Measurements from ENCODE around the gene TASOR. TPM values are rescaled to one million over a fixed set of nuclear protein-coding genes. Genes with fewer than 3 reads are reported as not detected.
"Not testable (repeated sequence)": the region's sequence is repeated elsewhere in the genome, so short reads cannot be mapped to it uniquely, and the experiment has no call there.

Gene TASOR, protein sequence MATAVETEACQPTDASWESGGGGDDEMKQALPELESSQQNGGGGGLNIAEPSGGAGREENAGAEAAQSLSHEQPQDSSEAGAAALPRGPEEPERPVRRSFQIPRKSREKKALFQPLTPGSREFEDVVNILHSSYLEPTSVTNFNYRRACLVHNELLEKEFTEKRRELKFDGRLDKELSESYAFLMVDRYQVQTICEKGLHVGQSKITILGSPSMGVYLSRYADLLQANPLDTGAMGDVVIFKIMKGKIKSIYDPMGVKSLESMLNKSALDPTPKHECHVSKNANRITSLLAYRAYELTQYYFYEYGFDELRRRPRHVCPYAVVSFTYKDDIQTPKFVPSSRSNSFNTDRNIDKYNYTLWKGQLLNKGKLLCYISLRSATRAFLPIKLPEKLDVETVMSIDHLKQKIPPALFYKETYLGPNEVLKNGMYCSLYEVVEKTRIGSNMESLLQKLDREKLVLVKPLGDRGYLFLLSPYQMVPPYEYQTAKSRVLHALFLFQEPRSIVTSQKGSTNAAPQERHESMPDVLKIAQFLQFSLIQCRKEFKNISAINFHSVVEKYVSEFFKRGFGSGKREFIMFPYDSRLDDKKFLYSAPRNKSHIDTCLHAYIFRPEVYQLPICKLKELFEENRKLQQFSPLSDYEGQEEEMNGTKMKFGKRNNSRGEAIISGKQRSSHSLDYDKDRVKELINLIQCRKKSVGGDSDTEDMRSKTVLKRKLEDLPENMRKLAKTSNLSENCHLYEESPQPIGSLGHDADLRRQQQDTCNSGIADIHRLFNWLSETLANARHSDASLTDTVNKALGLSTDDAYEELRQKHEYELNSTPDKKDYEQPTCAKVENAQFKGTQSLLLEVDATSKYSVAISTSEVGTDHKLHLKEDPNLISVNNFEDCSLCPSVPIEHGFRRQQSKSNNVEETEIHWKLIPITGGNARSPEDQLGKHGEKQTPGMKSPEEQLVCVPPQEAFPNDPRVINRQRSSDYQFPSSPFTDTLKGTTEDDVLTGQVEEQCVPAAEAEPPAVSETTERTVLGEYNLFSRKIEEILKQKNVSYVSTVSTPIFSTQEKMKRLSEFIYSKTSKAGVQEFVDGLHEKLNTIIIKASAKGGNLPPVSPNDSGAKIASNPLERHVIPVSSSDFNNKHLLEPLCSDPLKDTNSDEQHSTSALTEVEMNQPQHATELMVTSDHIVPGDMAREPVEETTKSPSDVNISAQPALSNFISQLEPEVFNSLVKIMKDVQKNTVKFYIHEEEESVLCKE (N-terminal part only)
- 10 to 100 TPM; 50.5 TPM for total RNA-seq

DNA sequence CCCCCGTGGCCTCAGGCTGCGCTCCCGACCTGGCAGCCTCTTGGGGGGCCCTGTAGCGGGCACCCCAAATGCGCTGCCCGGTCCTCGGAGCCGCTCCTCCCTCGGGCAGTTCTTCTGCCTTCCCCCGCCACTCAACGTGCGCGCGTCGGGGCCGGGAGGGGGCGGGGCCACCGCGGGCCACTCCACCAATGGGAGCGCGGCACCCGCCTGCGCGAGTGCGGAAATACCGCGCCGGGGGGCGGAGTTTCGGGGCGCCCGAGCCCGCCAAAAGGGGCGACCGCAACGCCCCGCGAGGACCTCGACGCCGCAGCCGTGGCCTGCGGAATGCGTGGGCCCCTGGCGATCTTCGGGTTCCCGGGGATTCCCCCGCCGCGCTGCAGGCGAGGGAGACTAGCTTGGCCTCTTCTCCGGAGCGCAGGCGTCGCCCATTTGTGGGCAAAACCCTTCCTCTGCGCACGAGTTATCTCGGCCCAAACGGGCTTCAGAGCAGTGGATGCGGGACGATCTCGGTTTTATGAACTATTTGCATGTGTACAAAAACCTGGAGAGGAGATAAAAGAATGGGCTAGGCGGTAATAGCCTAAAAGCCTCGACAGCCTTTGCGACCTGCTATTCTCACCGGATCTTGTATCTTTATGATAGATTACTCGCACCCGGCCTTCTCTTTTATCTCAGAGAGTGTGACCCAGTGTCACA, at the start of gene TASOR:
TASOR (minus strand) TSS at position 144 of the 696 bp plus-strand sequence. CDS start 259 bp downstream, outside the sequence.
- H3K4me3 Mint-ChIP-seq, result peak within 1 kb of the TSS; percentile 98
- H3K27me3 Mint-ChIP-seq, result no peaks in the 10 kb centered on the region
- H3K9me3 Mint-ChIP-seq, result peaks cover 1% of the 10 kb centered on the region
- H3K4me1 Mint-ChIP-seq, result peaks cover 41% of the 10 kb centered on the region
- peak within 1 kb of the TSS; percentile 96 for H3K27ac Mint-ChIP-seq
- DNase-seq, result peak; percentile 89
- peaks cover 48% of the 10 kb centered on the region for H3K36me3 Mint-ChIP-seq

DNA sequence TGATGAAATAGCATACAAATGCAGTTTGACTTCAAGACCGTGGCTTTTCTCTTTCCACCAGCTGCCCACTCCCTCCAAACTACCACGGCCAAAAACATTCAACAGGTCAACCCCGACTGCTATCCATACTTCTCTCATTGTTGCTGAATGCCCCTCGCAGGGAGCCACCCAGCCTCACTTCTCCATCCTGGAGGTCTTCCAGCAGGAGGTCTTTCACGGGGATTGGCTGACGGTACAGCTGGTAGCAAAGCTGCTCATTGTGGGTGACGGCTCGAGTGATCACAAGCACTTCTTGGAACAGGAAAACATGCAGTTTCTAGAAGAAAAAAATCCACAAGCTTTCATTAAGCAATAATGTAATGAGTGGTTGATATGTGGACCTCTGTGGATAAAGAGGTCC, 49.0 kb upstream of the TASOR start:
- H3K36me3 Mint-ChIP-seq, result peaks cover 77% of the 10 kb centered on the region
- peaks cover 51% of the 10 kb centered on the region for H3K4me1 Mint-ChIP-seq
- no peak overlapping the region for H3K4me3 Mint-ChIP-seq
- no peak for DNase-seq
- no peaks in the 10 kb centered on the region for H3K27me3 Mint-ChIP-seq
- H3K27ac Mint-ChIP-seq, result peak overlapping the region; percentile 80
- H3K9me3 Mint-ChIP-seq, result no peaks in the 10 kb centered on the region

DNA sequence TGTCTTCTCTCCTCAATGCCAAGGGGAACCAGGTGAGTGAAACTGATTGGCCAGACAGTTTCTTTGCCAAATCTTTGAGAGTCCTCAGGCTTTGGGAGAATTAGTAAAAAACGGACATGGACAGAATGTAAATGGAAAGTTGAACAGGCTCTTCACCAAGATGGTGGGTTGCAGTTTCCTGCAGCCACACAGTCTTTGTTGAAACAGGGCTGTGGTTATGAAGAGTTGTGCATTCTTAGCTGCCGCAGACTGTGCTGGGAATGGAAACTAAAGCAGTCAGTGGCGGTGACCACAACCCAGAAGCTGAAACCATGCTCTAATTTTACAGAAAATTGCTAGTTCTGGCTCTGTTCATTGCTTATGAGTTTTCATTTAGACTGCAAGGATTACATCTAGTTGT, 42.1 kb upstream of the TASOR start:
- peak overlapping the region; percentile 88 for H3K27ac Mint-ChIP-seq
- peak overlapping the region; percentile 44 for H3K4me3 Mint-ChIP-seq
- H3K36me3 Mint-ChIP-seq, result peaks cover 77% of the 10 kb centered on the region
- no peaks in the 10 kb centered on the region for H3K27me3 Mint-ChIP-seq
- H3K9me3 Mint-ChIP-seq, result no peaks in the 10 kb centered on the region
- peak; percentile 77 for DNase-seq
- peaks cover 53% of the 10 kb centered on the region for H3K4me1 Mint-ChIP-seq

DNA sequence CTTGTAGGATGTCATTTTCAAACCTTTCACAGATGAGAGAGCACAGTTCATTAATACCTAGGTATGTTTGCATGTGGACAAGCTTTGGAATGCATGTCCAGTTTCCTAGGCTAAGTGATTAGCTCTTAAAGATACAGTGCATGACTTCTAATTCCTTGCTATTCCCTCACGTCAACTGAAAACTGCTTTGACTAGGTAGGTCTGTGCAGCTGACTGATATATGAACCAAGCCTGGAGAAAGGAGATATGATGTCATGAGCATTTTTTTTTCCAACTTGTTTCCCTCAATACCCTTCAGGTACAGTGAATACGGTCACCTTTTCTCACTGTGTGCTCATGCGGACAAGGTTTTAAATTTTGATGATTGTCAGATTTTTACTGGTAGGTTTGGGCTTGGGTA, 41.6 kb upstream of the TASOR start:
- Mint-ChIP-seq H3K27me3 (no peaks in the 10 kb centered on the region), H3K4me1 (peaks cover 53% of the 10 kb centered on the region), H3K4me3 (peak overlapping the region; percentile 33), H3K9me3 (peaks cover 2% of the 10 kb centered on the region), H3K36me3 (peaks cover 78% of the 10 kb centered on the region), H3K27ac (peak overlapping the region; percentile 88)
- no peak for DNase-seq

DNA sequence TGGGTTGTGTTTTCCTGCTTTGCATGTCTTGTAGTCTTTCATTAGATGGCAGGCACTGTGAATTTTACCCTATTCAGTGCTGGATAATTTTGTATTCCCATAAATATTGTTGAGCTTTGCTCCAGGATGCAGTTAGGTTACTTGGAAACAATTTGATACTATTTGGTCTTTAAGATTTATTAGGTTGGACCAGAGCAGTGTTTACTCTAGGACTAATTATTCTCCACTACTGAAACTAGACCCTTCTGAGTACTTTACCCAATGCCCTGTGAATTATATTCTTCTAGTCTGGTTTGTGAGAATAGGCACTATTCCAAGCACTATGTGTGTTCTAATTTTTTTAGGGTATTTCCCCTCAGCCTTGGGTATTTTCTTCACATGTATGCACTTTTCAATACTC, 37.8 kb upstream of the TASOR start:
- Mint-ChIP-seq H3K4me1 (peaks cover 42% of the 10 kb centered on the region), H3K36me3 (peaks cover 46% of the 10 kb centered on the region), H3K27ac (no peak overlapping the region), H3K27me3 (no peaks in the 10 kb centered on the region), H3K9me3 (peaks cover 14% of the 10 kb centered on the region), H3K4me3 (no peak overlapping the region)
- DNase-seq, result no peak

DNA sequence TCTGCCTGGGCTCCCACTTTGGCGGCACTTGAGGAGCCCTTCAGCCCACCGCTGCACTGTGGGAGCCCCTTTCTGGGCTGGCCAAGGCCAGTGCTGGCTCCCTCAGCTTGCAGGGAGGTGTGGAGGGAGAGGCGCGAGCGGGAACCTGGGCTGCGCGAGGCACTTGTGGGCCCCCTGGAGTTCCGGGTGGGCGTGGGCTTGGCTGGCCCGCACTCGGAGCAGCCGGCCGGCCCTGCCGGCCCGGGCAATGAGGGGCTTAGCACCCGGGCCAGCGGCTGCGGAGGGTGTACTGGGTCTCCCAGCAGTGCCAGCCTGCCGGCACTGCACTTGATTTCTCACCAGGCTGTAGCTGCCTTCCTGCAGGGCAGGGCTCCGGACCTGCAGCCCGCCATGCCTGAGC, 35.7 kb upstream of the TASOR start:
- H3K27ac Mint-ChIP-seq, H3K4me3 Mint-ChIP-seq, DNase-seq, H3K27me3 Mint-ChIP-seq: not testable (repeated sequence)
- Mint-ChIP-seq H3K36me3 (peaks cover 29% of the 10 kb centered on the region), H3K9me3 (peaks cover 18% of the 10 kb centered on the region), H3K4me1 (peaks cover 27% of the 10 kb centered on the region)

DNA sequence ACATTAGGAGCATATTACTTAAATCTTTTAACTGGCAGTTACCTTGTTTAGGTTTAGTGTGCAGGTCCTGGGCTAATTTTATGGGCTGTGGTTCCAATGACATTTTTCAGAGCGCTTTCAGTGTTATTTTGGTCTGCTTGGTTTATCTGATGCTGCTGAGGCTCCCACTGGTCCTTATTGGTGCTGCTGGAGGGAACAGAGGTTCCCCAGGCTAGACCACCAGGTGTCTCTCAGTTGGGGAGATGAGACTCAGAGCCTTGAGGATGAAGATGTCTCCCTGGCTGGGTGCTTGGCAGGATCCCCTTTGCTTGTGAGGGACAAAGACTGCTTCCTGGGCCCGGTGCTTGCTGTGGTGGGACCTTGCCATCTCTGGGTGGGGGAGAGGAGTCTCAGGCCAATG, 28.3 kb upstream of the TASOR start:
- no peak for DNase-seq
- Mint-ChIP-seq H3K36me3 (no peaks in the 10 kb centered on the region), H3K27me3 (no peaks in the 10 kb centered on the region), H3K4me1 (peaks cover 6% of the 10 kb centered on the region), H3K27ac (no peak overlapping the region), H3K9me3 (peaks cover 7% of the 10 kb centered on the region), H3K4me3 (no peak overlapping the region)

DNA sequence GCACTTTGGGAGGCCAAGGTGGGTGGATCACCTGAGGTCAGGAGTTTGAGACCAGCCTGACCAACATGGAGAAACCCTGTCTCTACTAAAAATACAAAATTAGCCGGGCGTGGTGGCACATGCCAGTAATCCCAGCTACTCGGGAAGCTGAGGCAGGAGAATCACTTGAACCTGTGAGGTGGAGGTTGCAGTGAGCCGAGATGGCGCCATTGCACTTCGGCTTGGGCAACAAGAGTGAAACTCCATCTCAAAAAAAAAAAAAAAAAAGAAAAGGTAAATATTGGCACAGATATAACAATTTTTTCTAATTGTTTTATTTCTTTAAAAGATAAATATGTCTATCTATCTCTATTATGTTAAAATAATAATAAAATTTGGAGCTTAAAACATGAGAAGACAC, 24.3 kb upstream of the TASOR start:
- H3K36me3 Mint-ChIP-seq, H3K9me3 Mint-ChIP-seq, H3K4me3 Mint-ChIP-seq, DNase-seq, H3K27ac Mint-ChIP-seq, H3K27me3 Mint-ChIP-seq: not testable (repeated sequence)
- H3K4me1 Mint-ChIP-seq, result peaks cover 15% of the 10 kb centered on the region

DNA sequence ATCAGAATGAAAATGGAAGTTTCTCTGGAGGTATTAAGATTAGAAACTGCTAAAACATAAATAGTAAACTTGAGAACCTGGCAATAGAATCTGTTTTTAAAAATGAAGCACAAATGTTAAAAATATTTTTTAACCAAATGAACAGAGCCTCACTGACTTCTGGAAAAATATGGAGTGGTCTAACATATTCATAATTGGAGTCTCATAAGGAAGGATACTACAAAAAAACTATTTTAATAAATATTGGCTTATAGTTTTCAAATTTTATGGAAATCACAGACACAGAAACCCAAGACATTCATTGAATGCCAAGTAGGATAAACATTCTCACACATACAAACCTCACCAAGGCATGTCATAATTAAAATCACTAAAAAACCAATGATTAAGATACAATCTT, 23.6 kb upstream of the TASOR start:
- DNase-seq, result no peak
- Mint-ChIP-seq H3K36me3 (peaks cover 2% of the 10 kb centered on the region), H3K4me1 (peaks cover 17% of the 10 kb centered on the region), H3K9me3 (peaks cover 3% of the 10 kb centered on the region), H3K4me3 (no peak overlapping the region), H3K27me3 (no peaks in the 10 kb centered on the region), H3K27ac (no peak overlapping the region)

DNA sequence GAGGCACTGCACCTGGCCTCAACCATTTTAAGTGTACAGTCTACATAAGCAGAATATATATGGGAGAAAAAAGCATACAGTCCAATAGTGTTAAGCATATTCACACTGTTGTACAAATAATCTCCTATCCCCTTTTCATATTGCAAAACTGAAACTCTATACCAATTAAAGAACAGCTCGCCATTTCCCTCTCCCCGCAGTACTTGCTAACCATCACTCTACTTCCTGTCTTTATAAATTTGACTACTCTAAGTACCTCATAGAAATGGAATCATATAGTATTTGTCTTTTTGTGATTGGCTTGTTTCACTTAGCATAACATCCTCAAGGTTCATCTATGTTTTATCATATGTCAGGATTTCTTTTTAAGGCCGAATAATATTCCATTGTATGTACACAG, 21.6 kb upstream of the TASOR start:
- peaks cover 13% of the 10 kb centered on the region for H3K4me1 Mint-ChIP-seq
- peaks cover 2% of the 10 kb centered on the region for H3K36me3 Mint-ChIP-seq
- peaks cover 3% of the 10 kb centered on the region for H3K9me3 Mint-ChIP-seq
- H3K27ac Mint-ChIP-seq, result peak overlapping the region; percentile 56
- no peaks in the 10 kb centered on the region for H3K27me3 Mint-ChIP-seq
- DNase-seq, result no peak
- peak overlapping the region; percentile 3 for H3K4me3 Mint-ChIP-seq

DNA sequence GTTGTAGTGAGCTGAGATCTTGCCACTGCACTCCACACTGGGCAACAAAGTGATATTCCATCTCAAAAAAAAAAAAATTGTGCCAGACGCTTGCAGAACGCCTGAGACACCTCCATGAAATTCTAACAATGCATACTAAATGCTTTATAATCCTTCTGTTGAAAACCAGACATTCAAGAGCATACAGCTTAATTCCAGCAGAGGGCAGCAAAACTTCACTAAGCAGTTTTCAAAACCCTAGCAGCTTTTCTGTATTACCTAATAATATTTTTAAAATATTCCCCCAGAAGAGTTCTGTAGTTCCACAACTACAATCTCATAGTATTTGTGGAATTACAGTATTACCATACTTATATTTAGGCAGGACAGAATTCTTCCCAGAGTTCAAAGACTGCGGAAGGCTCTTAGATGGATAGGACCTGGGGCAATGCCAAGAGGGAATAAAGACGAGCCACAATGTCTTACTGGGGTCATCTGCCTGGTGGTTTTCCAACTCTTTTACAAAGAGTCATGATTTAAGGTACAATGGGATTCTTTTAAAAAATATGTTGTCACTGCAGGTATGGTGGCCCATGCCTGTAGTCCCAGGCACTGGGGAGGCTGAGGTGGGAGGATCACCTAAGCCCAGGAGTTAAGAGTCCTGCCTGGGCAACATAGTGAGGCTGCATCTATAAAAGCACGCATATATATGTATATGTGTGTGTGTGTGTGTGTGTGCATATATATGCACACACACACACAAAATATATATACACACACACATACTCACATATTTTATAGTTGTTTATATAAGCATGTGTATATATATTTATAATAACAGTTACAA, 19.6 kb upstream of the TASOR start:
- H3K27me3 Mint-ChIP-seq, result no peaks in the 10 kb centered on the region
- peaks cover 3% of the 10 kb centered on the region for H3K9me3 Mint-ChIP-seq
- H3K4me3 Mint-ChIP-seq, result no peak overlapping the region
- H3K27ac Mint-ChIP-seq, result no peak overlapping the region
- peaks cover 2% of the 10 kb centered on the region for H3K36me3 Mint-ChIP-seq
- peaks cover 13% of the 10 kb centered on the region for H3K4me1 Mint-ChIP-seq
- peak; percentile 21 for DNase-seq

DNA sequence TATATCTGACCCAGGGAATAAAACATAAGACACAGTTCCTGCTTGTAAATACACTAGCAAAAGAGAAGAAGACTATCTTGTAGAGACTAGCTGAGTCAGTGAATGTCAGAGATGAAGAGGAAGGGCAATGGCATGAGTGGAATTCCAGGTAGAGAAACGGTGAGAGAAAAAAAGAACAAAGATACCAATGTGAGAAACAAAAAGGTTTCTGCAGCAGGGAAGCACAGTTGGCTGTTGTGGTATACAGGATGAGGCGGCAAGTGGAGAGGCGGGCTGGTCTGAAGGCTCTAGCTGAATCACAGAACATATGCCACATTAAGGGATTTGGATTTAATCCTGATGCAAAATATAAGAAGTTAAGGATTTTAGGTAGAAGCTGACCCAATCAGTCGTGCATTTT, 17.1 kb upstream of the TASOR start:
- H3K4me1 Mint-ChIP-seq, result peaks cover 22% of the 10 kb centered on the region
- no peaks in the 10 kb centered on the region for H3K9me3 Mint-ChIP-seq
- no peaks in the 10 kb centered on the region for H3K27me3 Mint-ChIP-seq
- H3K36me3 Mint-ChIP-seq, result no peaks in the 10 kb centered on the region
- H3K4me3 Mint-ChIP-seq, result no peak overlapping the region
- H3K27ac Mint-ChIP-seq, result no peak overlapping the region
- DNase-seq, result no peak

DNA sequence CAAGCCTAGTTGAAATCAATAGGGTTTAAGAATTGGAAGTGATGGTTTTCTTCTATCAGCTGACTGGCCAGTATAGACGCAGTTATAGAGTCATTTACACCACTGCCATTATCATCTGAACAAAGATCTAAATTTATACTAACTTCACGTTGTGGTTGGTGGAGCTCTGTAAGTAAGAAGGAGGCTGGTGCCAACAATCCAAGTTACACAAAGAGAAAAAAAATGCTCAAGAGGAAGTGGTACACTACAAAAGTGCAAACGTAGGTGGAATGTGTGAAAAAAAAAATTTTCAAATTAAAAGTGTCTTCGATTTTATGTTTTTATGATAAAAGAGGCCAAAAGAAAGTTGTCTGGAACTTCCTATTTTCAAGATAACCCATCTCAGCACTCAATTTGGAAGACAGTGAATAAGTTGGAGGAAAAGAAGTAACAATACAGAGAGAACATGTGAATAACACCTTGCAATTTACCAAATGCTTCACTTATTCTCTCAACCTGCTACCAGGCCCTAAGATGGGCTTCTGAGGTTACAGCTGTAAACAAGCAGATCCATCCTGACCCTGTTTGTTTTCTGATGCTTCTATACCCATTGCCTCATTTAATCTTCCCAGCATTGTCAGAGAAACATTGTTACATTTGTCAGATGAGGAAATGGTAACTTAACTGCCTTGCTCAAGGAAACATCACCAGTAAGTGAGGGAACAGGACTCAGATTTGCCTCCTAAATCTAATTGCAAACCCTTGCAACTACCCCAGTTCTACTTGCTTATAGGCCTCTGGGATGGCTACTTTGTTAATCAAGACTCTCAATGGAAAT, 12.0 kb upstream of the TASOR start:
- peak overlapping the region; percentile 62 for H3K27ac Mint-ChIP-seq
- peaks cover 39% of the 10 kb centered on the region for H3K4me1 Mint-ChIP-seq
- no peak for DNase-seq
- no peaks in the 10 kb centered on the region for H3K27me3 Mint-ChIP-seq
- peaks cover 2% of the 10 kb centered on the region for H3K36me3 Mint-ChIP-seq
- H3K9me3 Mint-ChIP-seq, result peaks cover 2% of the 10 kb centered on the region
- H3K4me3 Mint-ChIP-seq, result peak overlapping the region; percentile 42
